Thymus (tissue), 11 donors: ENCODE data around the gene CLEC11A. TPM values are rescaled to one million over a fixed set of nuclear protein-coding genes. Genes with fewer than 3 reads are reported as not detected.

Experiments used
- DNase-seq, 9 donors: peaks; one replicate each; pipeline ENCODE4 v3.0.0-alpha.2; 2013; ENCODE audit warnings: low spot score in 9 of 9, low read depth in 6 of 9, missing footprints in 1 of 9
- H3K27ac ChIP-seq, 2 donors: one replicate each; pipeline ENCODE4 v1.5.1; 2013; ENCODE audit warnings: control low read depth in 1 of 2, low read depth in 1 of 2, low read length in 1 of 2, mild to moderate bottlenecking in 1 of 2, moderate library complexity in 1 of 2
- H3K27me3 ChIP-seq, 2 donors: one replicate each; pipeline ENCODE4 v1.5.1; 2013; ENCODE audit warnings: low read length in 1 of 2; ENCODE audit not compliant: control insufficient read depth in 2 of 2, insufficient read depth in 1 of 2
- H3K36me3 ChIP-seq, 2 donors: one replicate each; pipeline ENCODE4 v1.5.1; 2013; ENCODE audit warnings: low read length in 1 of 2, mild to moderate bottlenecking in 1 of 2, moderate library complexity in 1 of 2; ENCODE audit not compliant: control insufficient read depth in 2 of 2, insufficient read depth in 2 of 2
- H3K4me1 ChIP-seq, 2 donors: one replicate each; pipeline ENCODE4 v1.5.1; 2013; ENCODE audit warnings: low read length in 2 of 2; ENCODE audit not compliant: control insufficient read depth in 2 of 2, insufficient read depth in 2 of 2
- H3K4me3 ChIP-seq, 2 donors: one replicate each; pipeline ENCODE4 v1.5.1; 2013; ENCODE audit warnings: low read length in 2 of 2, control low read depth in 1 of 2, mild to moderate bottlenecking in 1 of 2
- H3K9me3 ChIP-seq, 2 donors: one replicate each; pipeline ENCODE4 v1.5.1; 2013; ENCODE audit warnings: low read length in 1 of 2, mild to moderate bottlenecking in 1 of 2; ENCODE audit not compliant: control insufficient read depth in 2 of 2, insufficient read depth in 1 of 2
- WGBS: extraction: QIAGEN DNeasy Blood & Tissue Kit; methylation state at CpG from one replicate; pipeline ENCODE4 v1.1.7; 2013; 5-methylcytosine and 5-hydroxymethylcytosine counted together
- polyA plus RNA-seq: library from polyadenylated mRNA; stranded (reverse); fragments of 200-250 nt; gene quantifications from one replicate; pipeline ENCODE4 v1.2.3, GENCODE V29; 2013
- total RNA-seq: library from RNA; stranded (reverse); fragments of 120-200 nt; gene quantifications from one replicate; pipeline ENCODE4 v1.2.4, GENCODE V29; 2013
- donor health status: healthy.

Gene CLEC11A
- total and polyA plus RNA-seq, 2 donors: 10.5 to 10.7 TPM

- WGBS: 8% methylated on average over 52 of the region's 52 CpGs
- Histone ChIP-seq H3K9me3 (peaks cover 1 to 17% of the 10 kb centered on the region in 2 donors), H3K27me3 (peaks cover 20 to 57% of the 10 kb centered on the region in 2 donors), H3K27ac (peak overlapping the region; percentile 32 to 72), H3K36me3 (no peaks in the 10 kb centered on the region), H3K4me1 (peaks cover 14 to 52% of the 10 kb centered on the region in 2 donors), H3K4me3 (peak overlapping the region; percentile 54 to 56)
- no peak for DNase-seq
Measured at GRCh38 chr19:50725218-50725910, 2.2 kb downstream of the CLEC11A start.

DNA sequence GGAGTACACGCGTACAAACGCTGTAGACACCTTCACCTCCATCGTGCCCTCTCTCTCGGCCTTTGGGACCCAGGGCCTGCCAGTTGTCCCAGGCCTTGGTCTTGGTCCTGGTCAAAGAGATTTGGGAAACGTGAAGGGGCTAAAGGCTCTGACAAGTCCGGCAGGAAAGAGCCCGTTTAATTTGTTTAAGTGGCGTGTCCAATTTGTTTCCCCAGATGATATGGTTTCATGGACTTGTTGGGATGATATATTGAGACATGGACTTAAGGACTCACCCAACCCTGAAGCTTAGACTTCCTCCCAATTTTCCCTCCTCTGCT is 2.7 kb downstream of the CLEC11A start:
- Histone ChIP-seq H3K4me1 (peaks cover 14 to 47% of the 10 kb centered on the region in 2 donors), H3K27me3 (peaks cover 18 to 53% of the 10 kb centered on the region in 2 donors), H3K36me3 (no peaks in the 10 kb centered on the region), H3K27ac (no peak overlapping the region), H3K9me3 (peaks cover 1 to 17% of the 10 kb centered on the region in 2 donors), H3K4me3 (no peak overlapping the region)
- no peak for DNase-seq
- 91% methylated on average over 9 of the region's 9 CpGs for WGBS

- H3K4me1 ChIP-seq: peaks cover 14 to 31% of the 10 kb centered on the region in 2 donors
- no peaks in the 10 kb centered on the region for H3K36me3 ChIP-seq
- peaks cover 10 to 31% of the 10 kb centered on the region in 2 donors for H3K27me3 ChIP-seq
- no peak overlapping the region for H3K27ac ChIP-seq
- 24% methylated on average over 39 of the region's 39 CpGs for WGBS
- peaks cover 1 to 10% of the 10 kb centered on the region in 2 donors for H3K9me3 ChIP-seq
- peak in 6 of 9 donors; percentile 55 to 87 (median 74) for DNase-seq
- no peak overlapping the region for H3K4me3 ChIP-seq
Measured at GRCh38 chr19:50728084-50728737, 5.0 kb downstream of the CLEC11A start.

- peaks cover 0 to 14% of the 10 kb centered on the region in 2 donors for H3K27me3 ChIP-seq
- H3K36me3 ChIP-seq: no peaks in the 10 kb centered on the region
- H3K4me1 ChIP-seq: peaks cover 7 to 16% of the 10 kb centered on the region in 2 donors
- no peak overlapping the region for H3K27ac ChIP-seq
- 90% methylated on average over 5 of the region's 5 CpGs for WGBS
- peaks cover 1 to 10% of the 10 kb centered on the region in 2 donors for H3K9me3 ChIP-seq
- no peak for DNase-seq
- H3K4me3 ChIP-seq: no peak overlapping the region
Measured at GRCh38 chr19:50729894-50730293, 6.7 kb downstream of the CLEC11A start.

DNA sequence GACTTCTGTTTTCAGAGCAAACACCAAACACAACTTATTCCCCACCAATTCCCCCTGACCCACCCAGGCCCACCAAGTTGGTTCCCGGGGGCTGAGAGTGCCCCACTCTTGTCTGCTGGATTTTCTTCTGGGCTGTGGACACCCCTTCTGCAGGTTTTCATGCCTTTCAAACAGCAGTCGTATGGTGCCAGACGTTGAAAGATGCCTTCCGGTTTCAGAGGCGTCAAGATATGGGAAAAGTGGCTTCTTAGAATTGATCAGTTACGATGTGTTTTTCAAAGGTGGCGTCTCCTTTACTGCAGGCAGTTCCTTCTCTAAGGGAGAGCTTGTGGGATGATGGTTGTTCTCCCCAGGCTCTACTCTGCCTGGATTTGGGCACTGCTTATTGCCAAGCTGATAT is 12.7 kb downstream of the CLEC11A start:
- H3K4me1 ChIP-seq: no peaks in the 10 kb centered on the region
- H3K4me3 ChIP-seq: no peak overlapping the region
- no peak overlapping the region for H3K27ac ChIP-seq
- no peaks in the 10 kb centered on the region for H3K36me3 ChIP-seq
- H3K27me3 ChIP-seq: peaks cover 0 to 12% of the 10 kb centered on the region in 2 donors
- 69% methylated on average over 7 of the region's 7 CpGs for WGBS
- no peaks in the 10 kb centered on the region for H3K9me3 ChIP-seq
- no peak for DNase-seq

DNA sequence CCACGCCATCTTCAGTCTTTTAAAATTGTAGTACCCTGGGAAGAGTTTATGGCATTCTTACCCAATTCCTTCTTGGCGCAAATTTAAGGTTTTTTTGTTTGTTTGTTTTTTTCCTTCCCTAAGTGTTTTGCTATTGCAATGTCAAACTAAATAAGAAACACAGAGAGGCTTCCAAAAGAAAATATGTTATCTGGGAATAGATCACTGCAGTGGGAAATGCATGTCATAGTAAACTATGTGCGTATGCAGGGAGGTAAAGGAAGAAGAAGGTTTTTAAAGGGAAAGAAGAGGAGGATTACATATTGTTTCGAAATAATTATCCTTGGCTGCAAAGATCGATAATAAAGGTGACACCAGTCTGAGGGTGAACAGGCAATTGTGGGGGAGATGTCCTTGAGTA is 13.2 kb downstream of the CLEC11A start:
- DNase-seq: no peak
- H3K4me3 ChIP-seq: no peak overlapping the region
- peaks cover 0 to 16% of the 10 kb centered on the region in 2 donors for H3K27me3 ChIP-seq
- no peaks in the 10 kb centered on the region for H3K9me3 ChIP-seq
- WGBS: 79% methylated on average over 5 of the region's 5 CpGs
- H3K36me3 ChIP-seq: no peaks in the 10 kb centered on the region
- no peak overlapping the region for H3K27ac ChIP-seq
- H3K4me1 ChIP-seq: no peaks in the 10 kb centered on the region

DNA sequence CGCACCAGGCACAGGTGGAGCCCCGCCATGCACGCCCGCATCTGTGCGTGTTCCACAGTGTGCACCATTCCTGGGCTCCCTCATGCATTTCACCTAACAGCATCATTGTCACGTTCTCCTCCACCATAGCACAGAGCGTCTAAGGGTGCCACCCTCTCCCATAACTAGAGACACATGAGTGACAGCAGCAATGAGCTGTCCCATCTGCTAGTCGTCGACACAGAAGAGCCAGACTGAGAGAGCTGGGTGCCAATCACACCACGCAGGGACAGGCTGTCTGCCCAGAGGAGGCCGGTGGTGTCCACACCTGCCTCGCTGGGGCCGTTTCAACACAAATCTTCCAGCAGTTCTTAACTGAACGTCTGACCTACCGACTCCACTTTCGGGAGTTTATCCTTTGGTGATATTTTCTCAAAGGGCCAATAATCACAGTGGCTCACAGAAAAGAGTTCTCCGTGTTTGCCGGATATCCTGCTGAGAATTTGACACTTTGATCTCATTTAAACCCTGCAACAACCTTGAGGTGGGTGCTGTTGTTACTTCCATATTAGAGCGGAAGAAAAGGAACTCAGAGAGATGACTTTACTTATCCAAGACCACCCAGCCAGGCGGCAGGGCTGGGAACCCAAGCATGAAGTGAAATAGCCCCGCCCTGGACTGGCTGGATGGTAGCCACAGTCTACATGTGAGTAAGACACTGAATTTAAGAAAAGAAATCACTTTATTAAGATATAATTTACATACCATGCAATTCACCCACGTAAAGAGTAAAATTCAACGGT is 16.2 kb downstream of the CLEC11A start:
- no peaks in the 10 kb centered on the region for H3K9me3 ChIP-seq
- WGBS: 86% methylated on average over 23 of the region's 23 CpGs
- DNase-seq: no peak
- H3K36me3 ChIP-seq: no peaks in the 10 kb centered on the region
- no peaks in the 10 kb centered on the region for H3K4me1 ChIP-seq
- peaks cover 0 to 18% of the 10 kb centered on the region in 2 donors for H3K27me3 ChIP-seq
- no peak overlapping the region for H3K27ac ChIP-seq
- no peak overlapping the region for H3K4me3 ChIP-seq

DNA sequence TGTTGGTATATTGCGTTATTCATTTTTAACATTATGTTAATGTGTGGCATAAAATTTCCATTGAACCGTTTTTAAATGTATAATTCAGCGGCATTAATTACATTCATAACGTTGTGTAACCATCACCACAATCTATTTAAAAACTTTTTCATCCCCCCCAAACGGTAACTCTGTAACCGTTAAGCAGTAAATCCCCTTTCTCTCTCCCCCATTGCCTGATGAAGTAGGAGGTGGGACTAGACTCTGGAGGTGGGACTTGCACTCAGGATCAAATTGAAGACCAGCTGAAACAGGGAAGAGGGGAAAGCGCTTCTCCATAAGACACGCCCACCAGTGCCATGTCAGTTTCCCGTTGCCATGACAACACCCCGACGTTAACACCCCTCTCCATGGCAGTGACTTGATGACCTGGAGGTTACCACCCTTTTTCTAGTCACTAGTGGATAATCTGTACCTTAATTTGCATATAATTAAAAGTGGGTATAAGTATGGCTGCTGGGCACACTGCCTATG is 16.8 kb downstream of the CLEC11A start:
- Histone ChIP-seq H3K9me3 (no peaks in the 10 kb centered on the region), H3K4me3 (no peak overlapping the region), H3K27me3 (peaks cover 0 to 18% of the 10 kb centered on the region in 2 donors), H3K27ac (no peak overlapping the region), H3K4me1 (no peaks in the 10 kb centered on the region), H3K36me3 (no peaks in the 10 kb centered on the region)
- DNase-seq: no peak
- WGBS: 67% methylated on average over 11 of the region's 11 CpGs
